Neutrophil (primary cell): ENCODE data around the gene EAF1.
"Not testable (repeated sequence)": the region's sequence is repeated elsewhere in the genome, so short reads cannot be mapped to it uniquely, and the experiment has no call there.

Experiments
- H3K27ac ChIP-seq: fragments of 200-600 bp; sonication (generic); 2 replicates; pipeline ENCODE4 v1.5.1; 2016; ENCODE audit warnings: mild to moderate bottlenecking, moderate library complexity
- H3K27me3 ChIP-seq: fragments of 200-600 bp; sonication (generic); 2 replicates; pipeline ENCODE4 v1.6.0; 2016; ENCODE audit warnings: mild to moderate bottlenecking
- H3K36me3 ChIP-seq: fragments of 200-600 bp; sonication (generic); 2 replicates; pipeline ENCODE4 v1.5.1; 2017
- H3K4me1 ChIP-seq, 2 experiments: fragments of 200-600 bp in 1 of 2; sonication (generic) in 1 of 2; 1 replicate in 1 of 2; 2 replicates in 1 of 2; pipeline versions ENCODE4 v1.5.1 to v1.6.1; 2013 to 2016; ENCODE audit warnings: low read depth in 1 of 2, low read length in 1 of 2, mild to moderate bottlenecking in 1 of 2, moderate library complexity in 1 of 2; ENCODE audit not compliant: control insufficient read depth in 1 of 2, insufficient read depth in 1 of 2
- H3K4me3 ChIP-seq, 2 experiments: fragments of 200-600 bp in 1 of 2; sonication (generic) in 1 of 2; 1 replicate in 1 of 2; 2 replicates in 1 of 2; pipeline ENCODE4 v1.5.1; 2013 to 2016; ENCODE audit warnings: low read depth in 1 of 2, low read length in 1 of 2, mild to moderate bottlenecking in 1 of 2, moderate library complexity in 1 of 2
- H3K9me3 ChIP-seq: fragments of 200-600 bp; sonication (generic); 2 replicates; pipeline ENCODE4 v1.5.1; 2016
- CTCF ChIP-seq: fragments of 200-600 bp; sonication (generic); IDR thresholded peaks from 2 replicates; pipeline ENCODE4 v1.5.1; 2016; ENCODE audit warnings: antibody characterized with exemption

EAF1 gene

GRCh38 chr3:15390460-15390859 lies 36.9 kb upstream of the EAF1 start:
- H3K4me3 ChIP-seq, result no peak overlapping the region
- H3K9me3 ChIP-seq, result no peaks in the 10 kb centered on the region
- no peaks in the 10 kb centered on the region for H3K4me1 ChIP-seq
- H3K27ac ChIP-seq, result no peak overlapping the region
- H3K27me3 ChIP-seq, result no peaks in the 10 kb centered on the region
- no peaks in the 10 kb centered on the region for H3K36me3 ChIP-seq
- no peak for TF ChIP-seq CTCF

- Histone ChIP-seq H3K27me3 (no peaks in the 10 kb centered on the region), H3K9me3 (no peaks in the 10 kb centered on the region), H3K4me3 (no peak overlapping the region), H3K27ac (no peak overlapping the region), H3K4me1 (no peaks in the 10 kb centered on the region), H3K36me3 (no peaks in the 10 kb centered on the region)
- no peak for TF ChIP-seq CTCF
Measured at GRCh38 chr3:15391007-15391406, 36.4 kb upstream of the EAF1 start.

- not testable (repeated sequence) for H3K4me3 ChIP-seq, H3K4me1 ChIP-seq, H3K9me3 ChIP-seq, H3K36me3 ChIP-seq, H3K27me3 ChIP-seq, H3K27ac ChIP-seq
Measured at GRCh38 chr3:15393252-15393651, 34.1 kb upstream of the EAF1 start.

GRCh38 chr3:15398731-15399133 lies 28.7 kb upstream of the EAF1 start:
- H3K4me1 ChIP-seq, H3K36me3 ChIP-seq, H3K27me3 ChIP-seq, H3K4me3 ChIP-seq, H3K9me3 ChIP-seq, H3K27ac ChIP-seq: not testable (repeated sequence)

- no peaks in the 10 kb centered on the region for H3K36me3 ChIP-seq
- peaks cover 17 to 22% of the 10 kb centered on the region in 2 experiments for H3K4me1 ChIP-seq
- no peak overlapping the region for H3K27ac ChIP-seq
- H3K4me3 ChIP-seq, result no peak overlapping the region
- H3K9me3 ChIP-seq, result no peaks in the 10 kb centered on the region
- TF ChIP-seq CTCF, result no peak
- H3K27me3 ChIP-seq, result no peaks in the 10 kb centered on the region
Measured at GRCh38 chr3:15399970-15400369, 27.4 kb upstream of the EAF1 start.

GRCh38 chr3:15401936-15402335 lies 25.5 kb upstream of the EAF1 start:
- no peak for TF ChIP-seq CTCF
- no peaks in the 10 kb centered on the region for H3K27me3 ChIP-seq
- no peaks in the 10 kb centered on the region for H3K36me3 ChIP-seq
- H3K27ac ChIP-seq, result no peak overlapping the region
- H3K4me3 ChIP-seq, result no peak overlapping the region
- H3K9me3 ChIP-seq, result no peaks in the 10 kb centered on the region
- H3K4me1 ChIP-seq, result peaks cover 18 to 22% of the 10 kb centered on the region in 2 experiments

GRCh38 chr3:15403495-15403894 lies 23.9 kb upstream of the EAF1 start:
- Histone ChIP-seq H3K27me3 (no peaks in the 10 kb centered on the region), H3K27ac (no peak overlapping the region), H3K9me3 (no peaks in the 10 kb centered on the region), H3K4me3 (no peak overlapping the region), H3K4me1 (peaks cover 18 to 22% of the 10 kb centered on the region in 2 experiments), H3K36me3 (peaks cover 4% of the 10 kb centered on the region)
- TF ChIP-seq CTCF, result no peak
